Loucy (cell line): ENCODE results near the gene ZMAT5.

ENCODE experiments used
- CTCF ChIP-seq: fragments of 200-600 bp; sonication (generic); conservative IDR thresholded peaks from 2 replicates; pipeline ENCODE4 v1.5.1; 2014; ENCODE audit warnings: mild to moderate bottlenecking, antibody characterized with exemption, low read length
- EZH2phosphoT487 ChIP-seq: fragments of 200-600 bp; IDR thresholded peaks from 2 replicates; pipeline ENCODE4 v1.6.1; 2018; ENCODE audit warnings: antibody characterized with exemption, mild to moderate bottlenecking, moderate library complexity, borderline replicate concordance

- TF ChIP-seq CTCF (no peak), EZH2phosphoT487 (no peak)
Measured at GRCh38 chr22:29738118-29738815, 28.5 kb downstream of the ZMAT5 start.
